Measurements from ENCODE around the gene CBL. TPM values are rescaled to one million over a fixed set of nuclear protein-coding genes. Genes with fewer than 3 reads are reported as not detected.
A peak's percentile ranks its signal among the peaks of the same experiment; 100 is the strongest.
"Not testable (repeated sequence)": the region's sequence is repeated elsewhere in the genome, so short reads cannot be mapped to it uniquely, and the experiment has no call there.

The CBL gene
- total RNA-seq, 1 experiment from 2014 or later, result 52.7 TPM

GRCh38 chr11:119181677-119182412 lies 24.3 kb upstream of the CBL start:
- no peaks in the 10 kb centered on the region for H3K27me3 ChIP-seq (replicated peaks; ENCODE audit: control insufficient read depth, insufficient read depth, low read length)
- no peak overlapping the region for H3K4me3 Mint-ChIP-seq (ENCODE audit: unreplicated experiment)
- BruUV-seq (replicated peaks), result no TSS peak
- CTCF ChIA-PET, result interaction anchor here (0.5 to 1.6 kb wide), 2 partner anchors 15 to 75 kb away, joined by 3 to 4 read pairs; no protein-coding TSS in a partner anchor
- POLR2A ChIA-PET, result no interaction called here
- H3K9me3 Mint-ChIP-seq (ENCODE audit: unreplicated experiment), result no peaks in the 10 kb centered on the region
- peaks cover 17% of the 10 kb centered on the region for H3K4me1 ChIP-seq
- DNase-seq, result no peak
- peaks cover 15% of the 10 kb centered on the region for H3K4me1 Mint-ChIP-seq (ENCODE audit: low read depth, unreplicated experiment)
- no peaks in the 10 kb centered on the region for H3K36me3 Mint-ChIP-seq (ENCODE audit: insufficient read depth, unreplicated experiment)
- H3K27me3 Mint-ChIP-seq (ENCODE audit: insufficient read depth, unreplicated experiment), result no peaks in the 10 kb centered on the region
- no peak overlapping the region for H3K27ac Mint-ChIP-seq (ENCODE audit: unreplicated experiment)
- H3K4me3 ChIP-seq (ENCODE audit: low read depth, low read length), result no peak overlapping the region
- intact Hi-C loops (cut with micrococcal nuclease; ENCODE audit: unreplicated experiment), result no loop called here
- H3K9me3 ChIP-seq, result no peaks in the 10 kb centered on the region
- H3K36me3 ChIP-seq (ENCODE audit: control insufficient read depth, insufficient read depth, low read length), result no peaks in the 10 kb centered on the region
- TF ChIP-seq, protein P1, sequence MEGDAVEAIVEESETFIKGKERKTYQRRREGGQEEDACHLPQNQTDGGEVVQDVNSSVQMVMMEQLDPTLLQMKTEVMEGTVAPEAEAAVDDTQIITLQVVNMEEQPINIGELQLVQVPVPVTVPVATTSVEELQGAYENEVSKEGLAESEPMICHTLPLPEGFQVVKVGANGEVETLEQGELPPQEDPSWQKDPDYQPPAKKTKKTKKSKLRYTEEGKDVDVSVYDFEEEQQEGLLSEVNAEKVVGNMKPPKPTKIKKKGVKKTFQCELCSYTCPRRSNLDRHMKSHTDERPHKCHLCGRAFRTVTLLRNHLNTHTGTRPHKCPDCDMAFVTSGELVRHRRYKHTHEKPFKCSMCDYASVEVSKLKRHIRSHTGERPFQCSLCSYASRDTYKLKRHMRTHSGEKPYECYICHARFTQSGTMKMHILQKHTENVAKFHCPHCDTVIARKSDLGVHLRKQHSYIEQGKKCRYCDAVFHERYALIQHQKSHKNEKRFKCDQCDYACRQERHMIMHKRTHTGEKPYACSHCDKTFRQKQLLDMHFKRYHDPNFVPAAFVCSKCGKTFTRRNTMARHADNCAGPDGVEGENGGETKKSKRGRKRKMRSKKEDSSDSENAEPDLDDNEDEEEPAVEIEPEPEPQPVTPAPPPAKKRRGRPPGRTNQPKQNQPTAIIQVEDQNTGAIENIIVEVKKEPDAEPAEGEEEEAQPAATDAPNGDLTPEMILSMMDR (IDR thresholded peaks at IDR 0.05; ENCODE audit: insufficient read depth in 1 of 2, low read depth in 1 of 2, low read length in 1 of 2, severe bottlenecking in 1 of 2, unreplicated experiment in 1 of 2), result no peak

GRCh38 chr11:119184399-119184798 lies 21.7 kb upstream of the CBL start:
- H3K9me3 ChIP-seq; H3K27me3 Mint-ChIP-seq (ENCODE audit: insufficient read depth, unreplicated experiment); BruUV-seq (replicated peaks); H3K27me3 ChIP-seq (replicated peaks; ENCODE audit: control insufficient read depth, insufficient read depth, low read length); H3K27ac Mint-ChIP-seq (ENCODE audit: unreplicated experiment); intact Hi-C loops (cut with micrococcal nuclease; ENCODE audit: unreplicated experiment); H3K4me3 ChIP-seq (ENCODE audit: low read depth, low read length); H3K36me3 ChIP-seq (ENCODE audit: control insufficient read depth, insufficient read depth, low read length); DNase-seq; H3K36me3 Mint-ChIP-seq (ENCODE audit: insufficient read depth, unreplicated experiment); H3K9me3 Mint-ChIP-seq (ENCODE audit: unreplicated experiment); POLR2A ChIA-PET; H3K4me3 Mint-ChIP-seq (ENCODE audit: unreplicated experiment): not testable (repeated sequence)
- peaks cover 26% of the 10 kb centered on the region for H3K4me1 ChIP-seq
- peaks cover 23% of the 10 kb centered on the region for H3K4me1 Mint-ChIP-seq (ENCODE audit: low read depth, unreplicated experiment)
- CTCF ChIA-PET, result interaction anchor here (0.9 kb wide), 1 partner anchor 128 kb away, joined by 3 read pairs; no protein-coding TSS in a partner anchor

DNA sequence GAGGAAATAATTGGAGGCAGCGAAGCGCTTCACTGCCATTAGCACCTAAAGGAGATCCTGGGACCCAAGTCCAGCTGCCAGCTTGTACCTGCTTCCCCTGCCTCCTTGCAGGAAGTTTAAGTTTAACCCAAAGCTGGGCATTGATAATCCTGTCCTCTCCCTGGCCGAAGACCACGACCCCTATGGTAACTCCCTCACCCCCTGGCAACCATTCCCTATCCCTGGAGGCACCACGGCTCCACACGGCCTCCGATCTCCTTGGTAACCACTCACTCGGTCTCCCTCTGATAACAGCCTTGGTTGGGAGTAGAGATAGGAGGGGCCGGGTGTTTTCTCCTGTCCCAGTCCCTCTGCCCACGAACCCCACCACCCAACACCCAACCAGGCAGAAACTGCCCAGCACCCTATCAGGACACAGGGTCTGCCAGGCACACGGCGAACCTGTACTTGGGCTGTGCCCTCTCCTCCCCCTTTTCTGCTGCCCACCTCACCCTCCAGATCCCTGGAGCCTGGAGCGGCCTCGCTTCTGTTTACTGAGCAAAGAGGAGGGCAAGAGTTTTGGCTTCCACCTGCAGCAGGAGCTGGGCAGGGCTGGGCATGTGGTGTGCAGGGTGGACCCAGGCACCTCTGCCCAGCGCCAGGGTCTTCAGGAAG lies 20.0 kb upstream of the CBL start:
- no peaks in the 10 kb centered on the region for H3K27me3 Mint-ChIP-seq (ENCODE audit: insufficient read depth, unreplicated experiment)
- H3K9me3 Mint-ChIP-seq (ENCODE audit: unreplicated experiment), result no peaks in the 10 kb centered on the region
- H3K4me3 Mint-ChIP-seq (ENCODE audit: unreplicated experiment), result peak overlapping the region; percentile 75
- H3K4me1 Mint-ChIP-seq (ENCODE audit: low read depth, unreplicated experiment), result peaks cover 25% of the 10 kb centered on the region
- no peaks in the 10 kb centered on the region for H3K27me3 ChIP-seq (replicated peaks; ENCODE audit: control insufficient read depth, insufficient read depth, low read length)
- H3K36me3 Mint-ChIP-seq (ENCODE audit: insufficient read depth, unreplicated experiment), result no peaks in the 10 kb centered on the region
- BruUV-seq (replicated peaks), result no TSS peak
- peak overlapping the region; percentile 36 for H3K4me3 ChIP-seq (ENCODE audit: low read depth, low read length)
- no peaks in the 10 kb centered on the region for H3K36me3 ChIP-seq (ENCODE audit: control insufficient read depth, insufficient read depth, low read length)
- intact Hi-C loops (cut with micrococcal nuclease; ENCODE audit: unreplicated experiment), result no loop called here
- TF ChIP-seq, protein P1 (IDR thresholded peaks at IDR 0.05; ENCODE audit: insufficient read depth in 1 of 2, low read depth in 1 of 2, low read length in 1 of 2, severe bottlenecking in 1 of 2, unreplicated experiment in 1 of 2), result no peak
- H3K27ac Mint-ChIP-seq (ENCODE audit: unreplicated experiment), result peak overlapping the region; percentile 85
- DNase-seq, result no peak
- peaks cover 30% of the 10 kb centered on the region for H3K4me1 ChIP-seq
- no peaks in the 10 kb centered on the region for H3K9me3 ChIP-seq
- POLR2A ChIA-PET, result interaction anchor here (1.0 kb wide), 2 partner anchors 11 to 84 kb away, joined by 4 to 6 read pairs; partner anchors contain the start of gene DPAGT1
- CTCF ChIA-PET, result interaction anchor here (0.9 to 1.0 kb wide), 4 partner anchors 13 to 153 kb away, joined by 3 to 7 read pairs (median 3); partner anchors contain the start of gene DPAGT1
